ENCODE measurements around the gene SLC37A4. TPM values are rescaled to one million over a fixed set of nuclear protein-coding genes. Genes with fewer than 3 reads are reported as not detected.

The SLC37A4 gene
- total RNA-seq, 4 donors from 2014 or later, result 29.7 to 72.9 (median 56.4) TPM

GRCh38 chr11:119026970-119027369 is 3.7 kb downstream of the SLC37A4 start:
- Histone ChIP-seq H3K27ac (peak overlapping the region; percentile 92 to 98 (median 94)), H3K4me1 (peaks cover 73 to 75% of the 10 kb centered on the region in 2 donors), H3K27me3 (no peaks in the 10 kb centered on the region), H3K9me3 (no peaks in the 10 kb centered on the region), H3K4me3 (no peak overlapping the region), H3K36me3 (peaks cover 0 to 34% of the 10 kb centered on the region in 2 donors)
- TF ChIP-seq CTCF (IDR thresholded peaks at IDR 0.05 in 4 of 5, conservative IDR thresholded peaks at IDR 0.05 in 1 of 5) (no peak), POLR2A (IDR thresholded peaks at IDR 0.05) (no peak)
- ATAC-seq (no peak), DNase-seq (no peak)
- intact Hi-C loops (cut with DNase I; ENCODE audit: low total_unique reads) (no loop called here), in situ Hi-C loops (cut with MboI; ENCODE audit: low sequenced_read_pairs in 4 of 4) (no loop called here)

GRCh38 chr11:119025978-119026766 is 4.5 kb downstream of the SLC37A4 start:
- Histone ChIP-seq H3K9me3 (no peaks in the 10 kb centered on the region), H3K27me3 (no peaks in the 10 kb centered on the region), H3K4me3 (no peak overlapping the region), H3K4me1 (peaks cover 73 to 79% of the 10 kb centered on the region in 2 donors), H3K36me3 (peaks cover 0 to 42% of the 10 kb centered on the region in 2 donors), H3K27ac (peak overlapping the region; percentile 92 to 98 (median 94))
- in situ Hi-C loops (cut with MboI; ENCODE audit: low sequenced_read_pairs in 4 of 4) (no loop called here), intact Hi-C loops (cut with DNase I; ENCODE audit: low total_unique reads) (no loop called here)
- ATAC-seq, result no peak
- peak in 1 of 2 donors; percentile 36 for DNase-seq
- no peak for TF ChIP-seq POLR2A (IDR thresholded peaks at IDR 0.05)
- no peak for TF ChIP-seq CTCF (IDR thresholded peaks at IDR 0.05 in 4 of 5, conservative IDR thresholded peaks at IDR 0.05 in 1 of 5)

GRCh38 chr11:119025541-119025940 is 5.1 kb downstream of the SLC37A4 start:
- no peaks in the 10 kb centered on the region for H3K9me3 ChIP-seq
- in situ Hi-C loops (cut with MboI; ENCODE audit: low sequenced_read_pairs in 4 of 4), result no loop called here
- no peak for ATAC-seq
- H3K36me3 ChIP-seq, result peaks cover 0 to 43% of the 10 kb centered on the region in 2 donors
- peak overlapping the region; percentile 92 to 98 (median 94) for H3K27ac ChIP-seq
- no peak for DNase-seq
- H3K4me3 ChIP-seq, result no peak overlapping the region
- peaks cover 72 to 85% of the 10 kb centered on the region in 2 donors for H3K4me1 ChIP-seq
- intact Hi-C loops (cut with DNase I; ENCODE audit: low total_unique reads), result no loop called here
- no peak for TF ChIP-seq CTCF (IDR thresholded peaks at IDR 0.05 in 4 of 5, conservative IDR thresholded peaks at IDR 0.05 in 1 of 5)
- no peak for TF ChIP-seq POLR2A (IDR thresholded peaks at IDR 0.05)
- H3K27me3 ChIP-seq, result no peaks in the 10 kb centered on the region

GRCh38 chr11:119025099-119025473 is 5.6 kb downstream of the SLC37A4 start:
- peaks cover 0 to 43% of the 10 kb centered on the region in 2 donors for H3K36me3 ChIP-seq
- no peak for DNase-seq
- peak overlapping the region; percentile 92 to 98 (median 94) for H3K27ac ChIP-seq
- peak overlapping the region in 1 of 4 donors; percentile 15 for H3K4me3 ChIP-seq
- no peak for ATAC-seq
- no peaks in the 10 kb centered on the region for H3K9me3 ChIP-seq
- TF ChIP-seq CTCF (IDR thresholded peaks at IDR 0.05 in 4 of 5, conservative IDR thresholded peaks at IDR 0.05 in 1 of 5) (no peak), POLR2A (IDR thresholded peaks at IDR 0.05) (no peak)
- H3K4me1 ChIP-seq, result peaks cover 74 to 87% of the 10 kb centered on the region in 2 donors
- no peaks in the 10 kb centered on the region for H3K27me3 ChIP-seq
- in situ Hi-C loops (cut with MboI; ENCODE audit: low sequenced_read_pairs in 4 of 4) (no loop called here), intact Hi-C loops (cut with DNase I; ENCODE audit: low total_unique reads) (no loop called here)

Data from gastrocnemius medialis (tissue), 4 donors.